ENCODE results near the gene SHC1.

GRCh38 chr1:154989195-154989860 lies 18.8 kb upstream of the SHC1 start:
- TF ChIP-seq POLR2AphosphoS5 (IDR thresholded peaks at IDR 0.05) (no peak), CTCF (IDR thresholded peaks at IDR 0.05) (no peak)

Data from gastroesophageal sphincter (tissue), 3 donors.